T-helper 17 cell (primary cell): Measurements from ENCODE around the gene WDFY2. TPM values are rescaled to one million over a fixed set of nuclear protein-coding genes. Genes with fewer than 3 reads are reported as not detected.

Source experiments
- ATAC-seq: fragments of 150-1000 bp; cut with Tn5 transposase; 2 replicates; pipeline ENCODE4 v1.10.0; 2021; ENCODE audit warnings: mild to moderate bottlenecking, moderate library complexity
- DNase-seq, 3 donors: peaks; one replicate each; pipeline versions ENCODE4 v3.0.0 to v3.0.0-alpha.2; 2020 to 2021
- H3K9me3 ChIP-seq: one replicate; pipeline ENCODE4 v1.7.0; 2013; ENCODE audit warnings: low read length, mild to moderate bottlenecking; ENCODE audit not compliant: control insufficient read depth, poor library complexity, severe bottlenecking
- H3K27ac Mint-ChIP-seq: one replicate; pipeline ENCODE4 v1.8.0; 2022; ENCODE audit warnings: mild to moderate bottlenecking, moderate library complexity, mixed read lengths
- H3K27me3 Mint-ChIP-seq: one replicate; pipeline ENCODE4 v1.8.0; 2022; ENCODE audit warnings: mixed read lengths
- H3K36me3 Mint-ChIP-seq: one replicate; pipeline ENCODE4 v1.8.0; 2022; ENCODE audit warnings: low read depth, mixed read lengths
- H3K4me1 Mint-ChIP-seq: one replicate; pipeline ENCODE4 v1.8.0; 2022; ENCODE audit warnings: mild to moderate bottlenecking, mixed read lengths
- H3K4me3 Mint-ChIP-seq: one replicate; pipeline ENCODE4 v1.8.0; 2022; ENCODE audit warnings: mild to moderate bottlenecking, moderate library complexity, mixed read lengths
- total RNA-seq, 4 donors: library from RNA in 2 of 4; stranded (reverse) in 2 of 4; gene quantifications; one replicate each; pipeline ENCODE4 v1.2.3 and lab custom pipeline; 2022 to 2026

The WDFY2 gene
- total RNA-seq, 2 donors from 2014 or later = 41.5 to 52.2 TPM

- DNase-seq = peak; percentile 44 to 61 (median 58)
- no peaks in the 10 kb centered on the region for H3K27me3 Mint-ChIP-seq
- peaks cover 46% of the 10 kb centered on the region for H3K4me1 Mint-ChIP-seq
- peak overlapping the region; percentile 65 for H3K4me3 Mint-ChIP-seq
- peaks cover 11% of the 10 kb centered on the region for H3K36me3 Mint-ChIP-seq
- H3K27ac Mint-ChIP-seq = peak overlapping the region; percentile 83
- H3K9me3 ChIP-seq = no peaks in the 10 kb centered on the region
- ATAC-seq = peak; percentile 68
Measured at GRCh38 chr13:51814825-51815650, 230.8 kb downstream of the WDFY2 start.

GRCh38 chr13:51815848-51816247 lies 231.6 kb downstream of the WDFY2 start:
- H3K9me3 ChIP-seq = no peaks in the 10 kb centered on the region
- peaks cover 53% of the 10 kb centered on the region for H3K4me1 Mint-ChIP-seq
- H3K36me3 Mint-ChIP-seq = peaks cover 11% of the 10 kb centered on the region
- H3K27me3 Mint-ChIP-seq = no peaks in the 10 kb centered on the region
- no peak for DNase-seq
- ATAC-seq = no peak
- H3K27ac Mint-ChIP-seq = peak overlapping the region; percentile 83
- H3K4me3 Mint-ChIP-seq = no peak overlapping the region

GRCh38 chr13:51816604-51817249 lies 232.5 kb downstream of the WDFY2 start:
- no peak for DNase-seq
- H3K9me3 ChIP-seq = no peaks in the 10 kb centered on the region
- H3K36me3 Mint-ChIP-seq = peaks cover 11% of the 10 kb centered on the region
- peak overlapping the region; percentile 98 for H3K27ac Mint-ChIP-seq
- H3K4me1 Mint-ChIP-seq = peaks cover 60% of the 10 kb centered on the region
- H3K4me3 Mint-ChIP-seq = peak overlapping the region; percentile 63
- ATAC-seq = no peak
- H3K27me3 Mint-ChIP-seq = no peaks in the 10 kb centered on the region

Other genes with a start within 250 kb of the WDFY2 start
- gene SERPINE3, start 244.8 kb upstream of the WDFY2 start, total RNA-seq = not detected
- 100 to 1,000 TPM in 1 of 2 donors, 10 to 100 TPM in 1; 92.5 to 100 TPM for gene INTS6, start 131.4 kb upstream of the WDFY2 start, total RNA-seq
- gene DHRS12, start 219.7 kb downstream of the WDFY2 start, total RNA-seq = 10 to 100 TPM; 18.1 to 23.1 TPM